GM18505 (cell line): ENCODE measurements around the gene TNPO1.
A peak's percentile ranks its signal among the peaks of the same experiment; 100 is the strongest.

Experiments
- ATAC-seq: cut with Tn5 transposase; IDR thresholded peaks from one replicate; pipeline ENCODE4 v1.9.1; 2021; ENCODE audit not compliant: unreplicated experiment
- POLR2A ChIP-seq: IDR thresholded peaks from 4 replicates; pipeline ENCODE4 v1.6.1; 2011; ENCODE audit warnings: borderline replicate concordance; ENCODE audit not compliant: insufficient read depth, insufficient read length; ENCODE audit errors: extremely low read depth

The TNPO1 gene

GRCh38 chr5:72940082-72940481, 123.6 kb downstream of the TNPO1 start:
- no peak for ATAC-seq
- TF ChIP-seq POLR2A, result no peak

- ATAC-seq, result no peak
- TF ChIP-seq POLR2A, result no peak
These were observed 126.8 kb downstream of the TNPO1 start for GRCh38 chr5:72943307-72943706.

- no peak for ATAC-seq
- no peak for TF ChIP-seq POLR2A
These were observed 131.0 kb downstream of the TNPO1 start for GRCh38 chr5:72947498-72947897.

GRCh38 chr5:72949481-72949880, 133.0 kb downstream of the TNPO1 start:
- ATAC-seq, result no peak
- TF ChIP-seq POLR2A, result no peak

- no peak for TF ChIP-seq POLR2A
- no peak for ATAC-seq
These were observed 135.4 kb downstream of the TNPO1 start for GRCh38 chr5:72951671-72952468.

GRCh38 chr5:72954389-72954788, 137.9 kb downstream of the TNPO1 start:
- no peak for ATAC-seq
- TF ChIP-seq POLR2A, result no peak

- ATAC-seq, result peak; percentile 34
- TF ChIP-seq POLR2A, result no peak
These were observed 138.8 kb downstream of the TNPO1 start for GRCh38 chr5:72955143-72955767.

- ATAC-seq, result peak; percentile 94
- peak; percentile 56 for TF ChIP-seq POLR2A
These were observed 139.4 kb downstream of the TNPO1 start, which contains the start of gene FCHO2 for GRCh38 chr5:72955768-72956323. Gene FCHO2, plus strand, starts transcription at chr5:72956041. Its CDS starts 56 bp downstream, at chr5:72956097.

GRCh38 chr5:72956324-72957140, 140.1 kb downstream of the TNPO1 start:
- ATAC-seq, result peak; percentile 41
- no peak for TF ChIP-seq POLR2A

- no peak for ATAC-seq
- no peak for TF ChIP-seq POLR2A
These were observed 140.9 kb downstream of the TNPO1 start for GRCh38 chr5:72957337-72957736.

GRCh38 chr5:72959257-72959656, 142.8 kb downstream of the TNPO1 start:
- TF ChIP-seq POLR2A, result no peak
- ATAC-seq, result no peak
